K562 (cell line): Measurements from ENCODE around the gene SSR4. TPM values are rescaled to one million over a fixed set of nuclear protein-coding genes. Genes with fewer than 3 reads are reported as not detected.
A peak's percentile ranks its signal among the peaks of the same experiment; 100 is the strongest.

Experiments used
- ATAC-seq: fragments of 200-7000 bp; cut with Tn5 transposase; 3 replicates; pipeline ENCODE4 v1.9.1; 2020; ENCODE audit warnings: moderate library complexity
- BruUV-seq: library from RNA; stranded (reverse); fragments of 400-500 nt; replicated peaks from 2 replicates; lab custom pipeline; 2021; lab: Mats Ljungman, UMichigan
- CTCF ChIA-PET: fragments of 300-600 bp; formaldehyde crosslinking; extraction: SDS; loops from one replicate; lab custom pipeline; 2021; ENCODE audit warnings: low intra/inter-chr PET ratio; lab: Yijun Ruan, JAX
- POLR2A ChIA-PET: fragments of 300-600, 350-650 bp; sonication (Branson Sonifier 250); formaldehyde crosslinking; extraction: SDS; loops from one replicate; lab custom pipeline; 2021; ENCODE audit warnings: antibody characterized with exemption, inconsistent platforms; lab: Yijun Ruan, JAX
- DNase-seq, 4 experiments: peaks; one replicate each; pipeline versions ENCODE4 v3.0.0 to v3.0.0-alpha.2; 2011 to 2018; ENCODE audit warnings: low spot score in 3 of 4, mixed read lengths in 3 of 4; ENCODE audit errors: extremely low read depth in 1 of 4
- FAIRE-seq: peaks from 2 replicates; lab custom pipeline; 2011; peaks lifted over from hg19 to GRCh38; lab: Jason Lieb, UNC
- H2AFZ ChIP-seq: 2 replicates; pipeline ENCODE4 v1.6.0; 2011; ENCODE audit warnings: low read depth, low read length, control low read depth, inconsistent platforms
- H3K27ac ChIP-seq: fragments of 200-600 bp; 3 replicates; pipeline ENCODE4 v1.8.0; 2011; ENCODE audit warnings: low read depth, mild to moderate bottlenecking, control low read depth, inconsistent platforms, low read length, moderate library complexity, mixed read lengths; ENCODE audit errors: extremely low read depth
- H3K27me3 ChIP-seq, 2 experiments: fragments of 300-600 bp in 1 of 2; 2 replicates in 1 of 2; 3 replicates in 1 of 2; pipeline versions ENCODE4 v1.6.0 to v1.8.0; 2011; ENCODE audit warnings: inconsistent platforms in 2 of 2, low read length in 2 of 2, mild to moderate bottlenecking in 1 of 2, mixed read lengths in 1 of 2, moderate library complexity in 1 of 2; ENCODE audit not compliant: control insufficient read depth in 2 of 2, insufficient read depth in 2 of 2
- H3K36me3 ChIP-seq: fragments of 300-600 bp; 3 replicates; pipeline ENCODE4 v1.8.0; 2011; ENCODE audit warnings: mild to moderate bottlenecking, low read length, inconsistent platforms; ENCODE audit not compliant: control insufficient read depth, insufficient read depth
- H3K4me1 ChIP-seq, 2 experiments: fragments of 200-600 bp in 1 of 2; replicated peaks in 1 of 2; 2 replicates in 1 of 2; 3 replicates in 1 of 2; pipeline versions ENCODE4 v1.5.1 to v1.8.0; 2011; ENCODE audit warnings: inconsistent platforms in 2 of 2, low read length in 2 of 2, mild to moderate bottlenecking in 1 of 2, mixed read lengths in 1 of 2, moderate library complexity in 1 of 2; ENCODE audit not compliant: control insufficient read depth in 2 of 2, insufficient read depth in 2 of 2
- H3K4me2 ChIP-seq: 2 replicates; pipeline ENCODE4 v1.6.1; 2011; ENCODE audit warnings: low read length, control low read depth, inconsistent platforms, mixed read lengths; ENCODE audit not compliant: insufficient read depth
- H3K4me3 ChIP-seq: fragments of 200-600 bp; sonication (generic), shearing (Covaris generic); 2 replicates; pipeline ENCODE4 v1.5.1; 2016; ENCODE audit warnings: control low read depth, inconsistent platforms
- H3K79me2 ChIP-seq: fragments of 200-600 bp; 3 replicates; pipeline ENCODE4 v1.8.0; 2011; ENCODE audit warnings: low read length, inconsistent platforms; ENCODE audit not compliant: control insufficient read depth, insufficient read depth
- H3K9ac ChIP-seq, 2 experiments: 2 replicates each; pipeline versions ENCODE4 v1.6.0 to v1.6.1; 2011; ENCODE audit warnings: low read depth in 2 of 2, low read length in 2 of 2, control low read depth in 1 of 2, inconsistent platforms in 1 of 2, mild to moderate bottlenecking in 1 of 2, mixed read lengths in 1 of 2; ENCODE audit not compliant: insufficient read depth in 1 of 2
- H3K9me1 ChIP-seq: one replicate; pipeline ENCODE4 v1.6.0; 2011; ENCODE audit warnings: inconsistent platforms, mild to moderate bottlenecking, low read length, moderate library complexity; ENCODE audit not compliant: control insufficient read depth, insufficient read depth
- H3K9me3 ChIP-seq: replicated peaks from 2 replicates; pipeline ENCODE4 v1.5.1; 2011; ENCODE audit warnings: low read depth, low read length, inconsistent platforms; ENCODE audit not compliant: control insufficient read depth, insufficient read depth
- H4K20me1 ChIP-seq: replicated peaks from 2 replicates; pipeline ENCODE4 v1.6.1; 2011; ENCODE audit warnings: low read length, inconsistent platforms, mixed read lengths; ENCODE audit not compliant: control insufficient read depth, insufficient read depth
- ADNP ChIP-seq: fragments of 200-800 bp; sonication (Bioruptor generic); IDR thresholded peaks from 2 replicates; pipeline ENCODE4 v1.6.1; 2016; ENCODE audit warnings: missing genetic modification characterization, missing compliant biosample characterization
- JUNB ChIP-seq: fragments of 450-650 bp; formaldehyde crosslinking; conservative IDR thresholded peaks from 2 replicates; pipeline ENCODE4 v1.4.0; 2020; ENCODE audit warnings: mild to moderate bottlenecking
- POLR2A ChIP-seq: fragments of 450-650 bp; conservative IDR thresholded peaks from 2 replicates; pipeline ENCODE4 v1.6.1; 2016
- TOE1 ChIP-seq, 2 experiments: fragments of 450-650 bp in 1 of 2; sonication (generic) in 1 of 2; formaldehyde crosslinking in 1 of 2; IDR thresholded peaks; 2 replicates each; pipeline versions ENCODE4 v1.7.1 to v1.8.0; 2016 to 2022; ENCODE audit warnings: borderline replicate concordance in 2 of 2, mild to moderate bottlenecking in 2 of 2, antibody characterized with exemption in 1 of 2, inconsistent platforms in 1 of 2, low read depth in 1 of 2, missing genetic modification reagents in 1 of 2, moderate library complexity in 1 of 2
- TRIM28 ChIP-seq: fragments of 450-650 bp; IDR thresholded peaks from 2 replicates; pipeline ENCODE4 v1.6.1; 2017
- ZNF165 ChIP-seq: fragments of 250-450 bp; sonication (Bioruptor Pico); IDR thresholded peaks from 2 replicates; pipeline ENCODE4 v1.4.0; 2020; ENCODE audit warnings: borderline replicate concordance
- ZNF263 ChIP-seq: sonication (generic); formaldehyde crosslinking; IDR thresholded peaks from 2 replicates; pipeline ENCODE4 v1.8.0; 2022; ENCODE audit warnings: mild to moderate bottlenecking, missing genetic modification reagents, borderline replicate concordance
- ZNF551 ChIP-seq: fragments of 250-450 bp; sonication (Bioruptor Pico); IDR thresholded peaks from 2 replicates; pipeline ENCODE4 v1.5.0; 2021; ENCODE audit warnings: mild to moderate bottlenecking, moderate library complexity
- WGBS: fragments of 100-300 bp; shearing (Covaris generic); methylation state at CpG from one replicate; pipeline ENCODE4 v1.1.6; 2016; ENCODE audit warnings: low coverage, mixed read lengths; ENCODE audit not compliant: insufficient coverage; ENCODE audit errors: missing lambda C conversion rate; 5-methylcytosine and 5-hydroxymethylcytosine counted together
- in situ Hi-C: fragments of 300-500 bp; cut with MboI; formaldehyde crosslinking; loops from 4 replicates; pipeline ENCODE4 v1.15.0; 2018; ENCODE audit warnings: inconsistent platforms, mixed read lengths
- intact Hi-C: fragments of 100-400 bp; cut with micrococcal nuclease; formaldehyde crosslinking; loops from 2 replicates; pipeline ENCODE4 v1.14.2; 2022
- polyA plus RNA-seq, 8 experiments: library from polyadenylated mRNA; depleted of rRNA in 4 of 8; stranded (reverse) in 5 of 8; unstranded in 3 of 8; fragments of >200 nt; fragmentation: Nextera tagmentation in 2 of 8; fragmentation: Illumina TruSeq in 1 of 8; extraction: Ambion mirVana in 2 of 8; extraction: Trizol in 1 of 8; gene quantifications; 2 replicates each; pipeline versions ENCODE4 v1.2.1 to v1.2.3, GENCODE V29; 2011 to 2014; ENCODE audit warnings: inconsistent platforms in 1 of 8, missing spikeins in 1 of 8
- total RNA-seq, 7 experiments: library from RNA; depleted of rRNA in 6 of 7; stranded (reverse); fragments of >200 nt in 6 of 7; fragmentation: Illumina TruSeq in 2 of 7; extraction: Trizol in 2 of 7; gene quantifications; 2 replicates each; pipeline versions ENCODE4 v1.2.1 to v1.2.3, GENCODE V29; 2011 to 2021; ENCODE audit warnings: low replicate concordance in 1 of 7

SSR4 gene
- total and polyA plus RNA-seq, 9 of the 15 experiments (the other 6 are each of a cell fraction or from before 2014, with no cell fraction given) = 146 to 492 (median 272) TPM

GRCh38 chrX:153799326-153799725 lies 4.9 kb downstream of the SSR4 start:
- H3K4me2 ChIP-seq = no peak overlapping the region
- H3K9me3 ChIP-seq = no peaks in the 10 kb centered on the region
- peaks cover 6 to 58% of the 10 kb centered on the region in 2 experiments; a peak in 3 of 5 replicates for H3K4me1 ChIP-seq
- no TSS peak for BruUV-seq
- H3K9me1 ChIP-seq = no peaks in the 10 kb centered on the region
- CTCF ChIA-PET = no interaction called here
- TF ChIP-seq JUNB (CRISPR knock-in tag) (no peak), POLR2A (peak; percentile 47; the same call in 1 of the 2 replicates), ZNF551 (no peak), TOE1 (IDR thresholded peaks at IDR 0.05; ENCODE audit: borderline replicate concordance) (no peak), TOE1 (CRISPR knock-in tag; IDR thresholded peaks at IDR 0.05; ENCODE audit: borderline replicate concordance, low read depth) (no peak), ZNF165 (no peak), ADNP (tag) (no peak), TRIM28 (no peak), ZNF263 (CRISPR knock-in tag) (no peak)
- FAIRE-seq = no peak
- 92% methylated on average over 5 of the region's 5 CpGs for WGBS
- no peak overlapping the region for H2AFZ ChIP-seq
- peaks cover 24% of the 10 kb centered on the region for H3K79me2 ChIP-seq
- H3K36me3 ChIP-seq = peaks cover 39% of the 10 kb centered on the region; the same call in 1 of the 3 replicates
- no peaks in the 10 kb centered on the region for H4K20me1 ChIP-seq
- intact Hi-C loops (no loop called here), in situ Hi-C loops (no loop called here)
- no peak overlapping the region for H3K27ac ChIP-seq
- H3K9ac ChIP-seq = no peak overlapping the region
- H3K4me3 ChIP-seq = no peak overlapping the region
- no peak for ATAC-seq
- H3K27me3 ChIP-seq = no peaks in the 10 kb centered on the region
- POLR2A ChIA-PET = interaction anchor here (0.8 kb wide), 1 partner anchor 9 kb away, joined by 4 read pairs; no protein-coding TSS in a partner anchor
- DNase-seq = no peak
